Heart right ventricle (tissue), 16 donors: ENCODE measurements around the gene BCAN. TPM values are rescaled to one million over a fixed set of nuclear protein-coding genes. Genes with fewer than 3 reads are reported as not detected.
"Not testable (repeated sequence)": the region's sequence is repeated elsewhere in the genome, so short reads cannot be mapped to it uniquely, and the experiment has no call there.

Source experiments
- ATAC-seq, 8 donors: fragments of 200-7000 bp; cut with Tn5 transposase; one replicate each; pipeline ENCODE4 v1.9.1; 2020; ENCODE audit warnings: mild to moderate bottlenecking in 8 of 8, moderate library complexity in 8 of 8, moderate number of reproducible peaks in 1 of 8
- DNase-seq, 2 donors: peaks; one replicate each; pipeline ENCODE4 v3.0.0-alpha.2; 2020
- H3K27ac ChIP-seq, 10 donors: fragments of 200-600 bp; sonication (generic) in 2 of 10; one replicate each; pipeline versions ENCODE4 v1.5.0 to v1.8.0; 2020 to 2022; ENCODE audit warnings: mild to moderate bottlenecking in 3 of 10
- H3K27me3 ChIP-seq, 7 donors: fragments of 200-600 bp; one replicate each; pipeline ENCODE4 v1.8.0; 2021 to 2022; ENCODE audit warnings: mild to moderate bottlenecking in 2 of 7
- H3K36me3 ChIP-seq, 9 donors: fragments of 200-600 bp; sonication (generic) in 1 of 9; one replicate each; pipeline versions ENCODE4 v1.5.0 to v1.8.0; 2020 to 2022; ENCODE audit warnings: mild to moderate bottlenecking in 2 of 9
- H3K4me1 ChIP-seq, 9 donors: fragments of 200-600 bp; sonication (generic) in 1 of 9; one replicate each; pipeline versions ENCODE4 v1.5.0 to v1.8.0; 2020 to 2022; ENCODE audit warnings: mild to moderate bottlenecking in 4 of 9
- H3K4me3 ChIP-seq, 10 donors: fragments of 200-600 bp; sonication (generic) in 2 of 10; one replicate each; pipeline versions ENCODE4 v1.5.0 to v1.8.0; 2020 to 2022; ENCODE audit warnings: mild to moderate bottlenecking in 7 of 10, moderate library complexity in 2 of 10
- H3K9me3 ChIP-seq, 11 donors: fragments of 200-600 bp in 10 of 11; sonication (generic) in 2 of 11; one replicate each; pipeline versions ENCODE4 v1.5.0 to v1.8.0; 2013 to 2022; ENCODE audit warnings: mild to moderate bottlenecking in 2 of 11, control low read depth in 1 of 11, moderate library complexity in 1 of 11
- WGBS, 2 donors: extraction: QIAGEN DNeasy Blood & Tissue Kit; methylation state at CpG; one replicate each; pipeline ENCODE4 v1.1.7; 2013; ENCODE audit warnings: inconsistent platforms in 1 of 2; 5-methylcytosine and 5-hydroxymethylcytosine counted together
- intact Hi-C, 10 donors: fragments of 100-400 bp; cut with DNase I; formaldehyde crosslinking; loops; one replicate each; pipeline versions ENCODE4 v1.11.1 to v1.14.2; 2022
- polyA plus RNA-seq, 2 donors: library from polyadenylated mRNA; stranded (reverse); fragments of 200-250 nt; gene quantifications; one replicate each; pipeline ENCODE4 v1.2.3, GENCODE V29; 2013
- total RNA-seq, 10 donors: library from RNA; stranded (reverse); fragmentation: NEBNext Ultra II Directional in 3 of 10; extraction: Animal tissue kit (Norgen Biotek cat#: 25700) in 3 of 10; gene quantifications; one replicate each; pipeline versions ENCODE4 v1.2.1 to v1.2.4, GENCODE V29; 2021 to 2023
- TF ChIP-seq, protein P1 (sequence below), 9 donors: fragments of 200-600 bp; sonication (generic) in 2 of 9; IDR thresholded peaks; one replicate each; pipeline versions ENCODE4 v1.5.0 to v1.8.0; 2021 to 2022; ENCODE audit warnings: antibody characterized with exemption in 9 of 9, mild to moderate bottlenecking in 5 of 9, moderate library complexity in 1 of 9
- donor health status: Arrhythmogenic right ventricular cardiomyopathy.
- donor health status: ischemic (EF 13 %, LVEDD 7.1; RV severe dilation, severe dysfunction).
- donor health status: healthy with polysubstance abuse.
- donor health status: DM: no; HTN: yes; CAD: no.
- donor health status: DM: no; HTN: no; CAD: no.
- donor health status: ischemic (EF 25% LVEDD 6.9; RV normal size, moderate dysfunction).
- donor health status: ischemic (EF 25% LVEDD 5.7; RV mildly dilated, moderate dysfunction).
- donor health status: healthy.
- donor health status: DM: yes; HTN: yes; CAD: no.
- donor health status: Ischemic cardiomyopathy.
- donor health status: ischemic (EF 35%, LVEDD 5.7; RV mildly dilated, moderate dysfunction).
- donor health status: nonischemic (EF 11% LVEDD 7.7; RV severe dilation, severe dysfunction).
- donor health status: DM: yes; HTN: yes; CAD: no.
- donor health status: PGD.
- donor health status: ischemic (EF 29% LVEDD 5.4; RV normal size, mild dysfunction).
- donor health status: nonischemic (EF 23%, LVEDD 6.1; RV moderate dilation, normal function).

The BCAN gene
- total and polyA plus RNA-seq, 12 donors = 0.14 to 0.52 (median 0.24) TPM; not detected in 4

DNA sequence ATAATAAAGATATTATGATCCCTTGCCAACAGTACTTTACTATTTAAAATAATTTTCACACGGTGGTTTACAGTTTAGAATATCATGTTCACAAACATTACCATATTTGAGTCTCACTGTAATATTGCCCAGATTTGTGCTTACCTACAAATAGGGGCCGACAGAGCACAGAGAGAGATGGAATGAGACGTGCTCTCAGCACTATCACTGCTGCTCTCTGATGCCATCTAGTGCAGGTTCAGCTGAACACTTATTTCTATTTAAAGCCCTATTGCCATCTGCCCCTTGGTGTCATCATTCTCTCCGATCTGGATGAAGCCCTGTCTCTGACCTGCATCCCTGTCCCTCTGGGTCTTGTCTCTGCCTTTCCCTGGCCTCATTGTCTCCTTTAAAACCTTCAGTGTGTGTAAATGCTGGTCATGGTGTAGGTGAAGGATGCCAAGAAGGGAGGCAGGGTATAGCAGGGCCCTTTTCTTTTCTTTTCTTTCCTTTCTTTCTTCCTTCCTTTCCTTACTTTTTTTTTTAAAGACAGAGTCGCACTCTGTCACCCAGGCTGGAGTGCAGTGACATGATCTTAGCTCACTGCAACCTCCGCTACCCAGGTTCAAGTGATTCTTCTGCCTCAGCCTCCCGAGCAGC lies 33.8 kb upstream of the BCAN start:
- no peaks in the 10 kb centered on the region for H3K36me3 ChIP-seq
- intact Hi-C loops = loop anchor here in 9 of 10 donors (1.0 to 10.0 kb wide), 12 partner anchors 23 to 227 kb away; no protein-coding TSS in a partner anchor
- WGBS, 2 donors = 31% methylated on average over 7 of the region's 7 CpGs
- H3K4me1 ChIP-seq = peaks cover 0 to 9% (median 0%) of the 10 kb centered on the region in 9 donors
- ATAC-seq (peak; percentile 84 to 96 (median 93)), DNase-seq (peak in 1 of 2 donors; percentile 70)
- no peak overlapping the region for H3K27ac ChIP-seq
- peaks cover 0 to 22% (median 0%) of the 10 kb centered on the region in 7 donors for H3K27me3 ChIP-seq
- no peaks in the 10 kb centered on the region for H3K9me3 ChIP-seq
- TF ChIP-seq, protein P1, sequence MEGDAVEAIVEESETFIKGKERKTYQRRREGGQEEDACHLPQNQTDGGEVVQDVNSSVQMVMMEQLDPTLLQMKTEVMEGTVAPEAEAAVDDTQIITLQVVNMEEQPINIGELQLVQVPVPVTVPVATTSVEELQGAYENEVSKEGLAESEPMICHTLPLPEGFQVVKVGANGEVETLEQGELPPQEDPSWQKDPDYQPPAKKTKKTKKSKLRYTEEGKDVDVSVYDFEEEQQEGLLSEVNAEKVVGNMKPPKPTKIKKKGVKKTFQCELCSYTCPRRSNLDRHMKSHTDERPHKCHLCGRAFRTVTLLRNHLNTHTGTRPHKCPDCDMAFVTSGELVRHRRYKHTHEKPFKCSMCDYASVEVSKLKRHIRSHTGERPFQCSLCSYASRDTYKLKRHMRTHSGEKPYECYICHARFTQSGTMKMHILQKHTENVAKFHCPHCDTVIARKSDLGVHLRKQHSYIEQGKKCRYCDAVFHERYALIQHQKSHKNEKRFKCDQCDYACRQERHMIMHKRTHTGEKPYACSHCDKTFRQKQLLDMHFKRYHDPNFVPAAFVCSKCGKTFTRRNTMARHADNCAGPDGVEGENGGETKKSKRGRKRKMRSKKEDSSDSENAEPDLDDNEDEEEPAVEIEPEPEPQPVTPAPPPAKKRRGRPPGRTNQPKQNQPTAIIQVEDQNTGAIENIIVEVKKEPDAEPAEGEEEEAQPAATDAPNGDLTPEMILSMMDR (IDR thresholded peaks at IDR 0.05) = peak; percentile 64 to 86 (median 78)
- H3K4me3 ChIP-seq = no peak overlapping the region

DNA sequence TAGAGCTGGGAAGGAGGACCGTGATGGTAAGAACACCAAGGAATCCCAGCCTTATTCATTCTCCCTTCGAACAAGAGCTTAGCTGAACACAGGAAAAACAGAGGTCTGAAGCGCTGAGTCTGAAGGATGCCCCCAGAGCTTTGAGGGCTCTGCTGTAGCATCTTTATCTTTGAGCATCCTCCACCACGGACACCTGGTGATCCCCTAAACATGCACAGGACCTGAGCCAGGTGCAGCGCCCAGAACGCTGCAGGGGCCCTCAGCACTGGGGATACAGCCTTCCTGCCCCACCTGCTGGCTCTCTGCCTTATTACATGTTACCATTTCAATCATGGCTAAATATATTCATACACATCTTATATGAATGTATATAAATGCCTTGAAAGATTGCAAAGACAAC lies 32.9 kb upstream of the BCAN start:
- Histone ChIP-seq H3K27me3 (peaks cover 0 to 22% (median 0%) of the 10 kb centered on the region in 7 donors), H3K9me3 (no peaks in the 10 kb centered on the region), H3K4me1 (peaks cover 0 to 9% (median 0%) of the 10 kb centered on the region in 9 donors), H3K36me3 (no peaks in the 10 kb centered on the region), H3K27ac (no peak overlapping the region), H3K4me3 (no peak overlapping the region)
- 48 to 51% methylated on average over 6 of the region's 6 CpGs for WGBS, 2 donors
- intact Hi-C loops = loop anchor here in 9 of 10 donors (1.0 to 10.0 kb wide), 12 partner anchors 24 to 228 kb away; no protein-coding TSS in a partner anchor
- TF ChIP-seq, protein P1 (IDR thresholded peaks at IDR 0.05) = peak in 6 of 9 donors; percentile 19 to 48 (median 34)
- peak in 2 of 8 donors; percentile 23 for ATAC-seq
- DNase-seq = no peak

DNA sequence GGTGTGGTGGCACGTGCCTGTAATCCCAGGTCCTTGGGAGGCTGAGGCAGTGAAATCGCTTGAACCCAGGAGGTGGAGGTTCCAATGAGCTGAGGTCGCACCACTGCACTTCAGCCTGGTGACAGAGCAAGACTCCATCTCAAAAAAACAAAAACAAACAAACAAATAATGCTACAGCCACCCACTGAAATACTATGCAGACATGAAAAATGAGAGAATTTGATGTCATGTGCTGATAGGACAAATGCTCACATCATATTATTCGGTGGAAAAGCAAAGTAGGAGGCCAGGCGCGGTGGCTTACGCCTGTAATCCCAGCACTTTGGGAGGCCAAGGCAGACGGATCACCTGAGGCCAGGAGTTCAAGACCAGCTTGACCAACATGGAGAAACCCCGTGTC lies 31.8 kb upstream of the BCAN start:
- H3K27ac ChIP-seq, ATAC-seq, H3K36me3 ChIP-seq, H3K9me3 ChIP-seq, H3K4me3 ChIP-seq, DNase-seq: not testable (repeated sequence)
- peaks cover 0 to 14% (median 6%) of the 10 kb centered on the region in 9 donors for H3K4me1 ChIP-seq
- WGBS, 2 donors = 92 to 95% methylated on average over 9 of the region's 9 CpGs
- H3K27me3 ChIP-seq = peaks cover 0 to 22% (median 0%) of the 10 kb centered on the region in 7 donors
- intact Hi-C loops = loop anchor here in 4 of 10 donors (5.0 to 10.0 kb wide), 4 partner anchors 33 to 228 kb away; partner anchors contain the start of gene TTC24 (in 1 of the 4)

DNA sequence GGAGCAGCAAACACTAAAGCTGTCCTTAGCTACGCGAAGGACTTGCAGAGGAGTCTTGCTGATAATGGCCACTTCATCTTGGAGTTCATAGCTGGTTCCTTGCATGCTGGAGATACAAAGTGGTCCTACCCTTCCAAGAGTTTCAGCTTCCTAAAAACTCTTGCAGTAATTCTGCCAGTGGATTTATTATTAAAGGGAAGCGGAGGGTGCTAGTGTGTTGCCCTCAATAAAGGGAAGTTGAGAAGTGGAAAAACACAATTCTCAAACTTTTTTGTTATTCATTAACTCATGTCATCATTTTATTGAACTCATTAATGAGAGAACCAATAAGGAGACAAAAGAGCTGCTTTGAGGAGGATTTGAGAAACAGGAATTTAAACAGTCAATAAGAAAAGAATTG lies 29.3 kb upstream of the BCAN start:
- ATAC-seq (no peak), DNase-seq (no peak)
- no peak overlapping the region for H3K4me3 ChIP-seq
- no peaks in the 10 kb centered on the region for H3K9me3 ChIP-seq
- peaks cover 6 to 37% (median 23%) of the 10 kb centered on the region in 9 donors for H3K4me1 ChIP-seq
- TF ChIP-seq, protein P1 (IDR thresholded peaks at IDR 0.05) = no peak
- WGBS, 2 donors = 58 to 59% methylated on average over 3 of the region's 3 CpGs
- H3K27me3 ChIP-seq = peaks cover 0 to 35% (median 0%) of the 10 kb centered on the region in 7 donors
- intact Hi-C loops = loop anchor here in 4 of 10 donors (5.0 to 10.0 kb wide), 4 partner anchors 35 to 230 kb away; partner anchors contain the start of gene TTC24 (in 1 of the 4)
- no peaks in the 10 kb centered on the region for H3K36me3 ChIP-seq
- no peak overlapping the region for H3K27ac ChIP-seq
